ENCODE data around the gene CALML5. TPM values are rescaled to one million over a fixed set of nuclear protein-coding genes. Genes with fewer than 3 reads are reported as not detected.

CALML5 gene
- total and polyA plus RNA-seq, 7 donors: not detected

DNA sequence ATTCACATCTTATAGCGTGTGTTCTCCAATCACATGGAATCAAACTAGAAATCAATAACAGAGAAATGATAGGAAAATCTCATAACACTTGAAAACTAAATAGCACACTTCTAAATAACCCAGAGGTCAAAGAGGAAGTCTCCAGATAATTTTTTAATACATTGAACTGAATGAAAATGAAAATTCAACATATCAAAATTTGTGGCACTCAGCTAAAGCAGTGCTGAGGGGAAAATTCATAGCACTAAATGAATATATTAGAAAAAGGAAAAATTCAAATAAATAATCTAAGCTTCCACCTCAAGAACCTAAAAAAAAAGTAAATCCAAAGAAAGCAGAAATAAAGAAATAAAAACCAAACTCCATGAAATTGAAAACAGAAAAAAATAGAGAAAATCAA lies 42.7 kb upstream of the CALML5 start:
- Histone ChIP-seq H3K4me3 (no peak overlapping the region), H3K4me1 (peaks cover 0 to 32% (median 24%) of the 10 kb centered on the region in 4 donors), H3K36me3 (no peaks in the 10 kb centered on the region), H3K27ac (no peak overlapping the region), H3K9me3 (no peaks in the 10 kb centered on the region), H3K27me3 (no peaks in the 10 kb centered on the region)
- 96 to 97% methylated on average over 1 of the region's 1 CpG for WGBS, 2 donors
- no peak for DNase-seq
- intact Hi-C loops (cut with DNase I): no loop called here
- TF ChIP-seq, protein P1, sequence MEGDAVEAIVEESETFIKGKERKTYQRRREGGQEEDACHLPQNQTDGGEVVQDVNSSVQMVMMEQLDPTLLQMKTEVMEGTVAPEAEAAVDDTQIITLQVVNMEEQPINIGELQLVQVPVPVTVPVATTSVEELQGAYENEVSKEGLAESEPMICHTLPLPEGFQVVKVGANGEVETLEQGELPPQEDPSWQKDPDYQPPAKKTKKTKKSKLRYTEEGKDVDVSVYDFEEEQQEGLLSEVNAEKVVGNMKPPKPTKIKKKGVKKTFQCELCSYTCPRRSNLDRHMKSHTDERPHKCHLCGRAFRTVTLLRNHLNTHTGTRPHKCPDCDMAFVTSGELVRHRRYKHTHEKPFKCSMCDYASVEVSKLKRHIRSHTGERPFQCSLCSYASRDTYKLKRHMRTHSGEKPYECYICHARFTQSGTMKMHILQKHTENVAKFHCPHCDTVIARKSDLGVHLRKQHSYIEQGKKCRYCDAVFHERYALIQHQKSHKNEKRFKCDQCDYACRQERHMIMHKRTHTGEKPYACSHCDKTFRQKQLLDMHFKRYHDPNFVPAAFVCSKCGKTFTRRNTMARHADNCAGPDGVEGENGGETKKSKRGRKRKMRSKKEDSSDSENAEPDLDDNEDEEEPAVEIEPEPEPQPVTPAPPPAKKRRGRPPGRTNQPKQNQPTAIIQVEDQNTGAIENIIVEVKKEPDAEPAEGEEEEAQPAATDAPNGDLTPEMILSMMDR (IDR thresholded peaks at IDR 0.05): no peak

- DNase-seq: peak; percentile 22
- Histone ChIP-seq H3K4me1 (peaks cover 0 to 20% (median 13%) of the 10 kb centered on the region in 4 donors), H3K27ac (no peak overlapping the region), H3K4me3 (no peak overlapping the region), H3K36me3 (no peaks in the 10 kb centered on the region), H3K27me3 (no peaks in the 10 kb centered on the region), H3K9me3 (no peaks in the 10 kb centered on the region)
- TF ChIP-seq EP300 (IDR thresholded peaks at IDR 0.05): no peak
- TF ChIP-seq, protein P1 (IDR thresholded peaks at IDR 0.05): no peak
- no peak for TF ChIP-seq POLR2AphosphoS5 (IDR thresholded peaks at IDR 0.05)
- no peak for TF ChIP-seq POLR2A (IDR thresholded peaks at IDR 0.05)
- whole genome bisulfite sequencing, 2 donors: 58 to 79% methylated on average over 3 of the region's 3 CpGs
- intact Hi-C loops (cut with DNase I): no loop called here
These were observed 41.5 kb upstream of the CALML5 start for GRCh38 chr10:5540891-5541290.

DNA sequence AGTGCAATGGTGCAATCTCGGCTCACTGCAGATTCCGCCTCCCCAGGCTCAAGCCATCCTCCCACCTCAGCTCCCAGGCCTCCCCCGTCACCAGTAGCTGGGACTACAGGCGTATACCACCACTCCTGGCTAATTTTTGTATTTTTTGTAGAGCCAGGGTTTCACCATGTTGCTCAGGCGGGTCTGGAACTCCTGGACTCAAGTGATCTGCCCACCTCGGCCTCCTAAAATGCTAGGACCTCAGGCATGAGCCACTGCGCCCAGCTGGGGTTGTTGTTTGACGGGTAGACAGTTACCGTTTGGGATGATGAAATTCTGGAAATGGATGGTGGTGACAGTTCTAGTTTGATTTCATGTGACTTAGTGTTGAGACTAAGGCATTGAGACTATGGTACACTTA lies 40.7 kb upstream of the CALML5 start:
- Histone ChIP-seq H3K27ac (no peak overlapping the region), H3K4me1 (peaks cover 0 to 15% (median 7%) of the 10 kb centered on the region in 4 donors), H3K36me3 (no peaks in the 10 kb centered on the region), H3K4me3 (no peak overlapping the region), H3K27me3 (no peaks in the 10 kb centered on the region), H3K9me3 (no peaks in the 10 kb centered on the region)
- WGBS, 2 donors: 96 to 97% methylated on average over 9 of the region's 9 CpGs
- intact Hi-C loops (cut with DNase I): no loop called here
- DNase-seq: peak; percentile 33
- TF ChIP-seq, protein P1 (IDR thresholded peaks at IDR 0.05): no peak
- TF ChIP-seq EP300 (IDR thresholded peaks at IDR 0.05): no peak
- TF ChIP-seq POLR2AphosphoS5 (IDR thresholded peaks at IDR 0.05): no peak
- TF ChIP-seq POLR2A (IDR thresholded peaks at IDR 0.05): no peak

- H3K9me3 ChIP-seq: no peaks in the 10 kb centered on the region
- intact Hi-C loops (cut with DNase I): no loop called here
- WGBS, 2 donors: 79 to 91% methylated on average over 19 of the region's 19 CpGs
- H3K27me3 ChIP-seq: no peaks in the 10 kb centered on the region
- H3K27ac ChIP-seq: peak overlapping the region in 2 of 4 donors; percentile 11 to 47
- H3K4me3 ChIP-seq: no peak overlapping the region
- H3K4me1 ChIP-seq: peaks cover 0 to 20% (median 7%) of the 10 kb centered on the region in 4 donors
- TF ChIP-seq, protein P1 (IDR thresholded peaks at IDR 0.05): no peak
- TF ChIP-seq POLR2AphosphoS5 (IDR thresholded peaks at IDR 0.05) (no peak), EP300 (IDR thresholded peaks at IDR 0.05) (no peak), POLR2A (IDR thresholded peaks at IDR 0.05) (no peak)
- H3K36me3 ChIP-seq: no peaks in the 10 kb centered on the region
- peak; percentile 39 for DNase-seq
These were observed 39.7 kb upstream of the CALML5 start for GRCh38 chr10:5538892-5539651.
